Liver (tissue), 9 donors: ENCODE results near the gene ANO10. TPM values are rescaled to one million over a fixed set of nuclear protein-coding genes. Genes with fewer than 3 reads are reported as not detected.

ENCODE experiments used
- DNase-seq: peaks from one replicate; pipeline ENCODE4 v3.0.0-alpha.2; 2017; ENCODE audit warnings: low spot score
- H3K27ac ChIP-seq, 2 donors: one replicate each; pipeline ENCODE4 v1.7.0; 2013; ENCODE audit warnings: inconsistent platforms in 2 of 2, low read length in 2 of 2, control low read depth in 1 of 2, low read depth in 1 of 2, mild to moderate bottlenecking in 1 of 2
- H3K27me3 ChIP-seq, 4 donors: one replicate each; pipeline versions ENCODE4 v1.6.1 to v1.7.0; 2013; ENCODE audit warnings: low read length in 3 of 4, inconsistent platforms in 1 of 4, mild to moderate bottlenecking in 1 of 4, moderate library complexity in 1 of 4; ENCODE audit not compliant: control insufficient read depth in 4 of 4, insufficient read depth in 4 of 4
- H3K36me3 ChIP-seq, 4 donors: one replicate each; pipeline versions ENCODE4 v1.6.1 to v1.7.0; 2013; ENCODE audit warnings: low read length in 3 of 4, mild to moderate bottlenecking in 3 of 4, low read depth in 1 of 4, moderate library complexity in 1 of 4; ENCODE audit not compliant: control insufficient read depth in 4 of 4, insufficient read depth in 3 of 4
- H3K4me1 ChIP-seq, 4 donors: one replicate each; pipeline versions ENCODE4 v1.6.1 to v1.7.0; 2013; ENCODE audit warnings: low read length in 3 of 4, mild to moderate bottlenecking in 3 of 4, moderate library complexity in 1 of 4; ENCODE audit not compliant: control insufficient read depth in 4 of 4, insufficient read depth in 4 of 4
- H3K4me3 ChIP-seq, 3 donors: one replicate each; pipeline versions ENCODE4 v1.6.1 to v1.7.0; 2013; ENCODE audit warnings: low read length in 3 of 3, control low read depth in 1 of 3, low read depth in 1 of 3, mild to moderate bottlenecking in 1 of 3
- H3K9ac ChIP-seq, 2 donors: one replicate each; pipeline ENCODE4 v1.7.0; 2013; ENCODE audit warnings: low read length in 2 of 2, mild to moderate bottlenecking in 2 of 2, moderate library complexity in 2 of 2, control low read depth in 1 of 2, low read depth in 1 of 2
- H3K9me3 ChIP-seq, 4 donors: one replicate each; pipeline versions ENCODE4 v1.6.1 to v1.7.0; 2013; ENCODE audit warnings: low read length in 3 of 4; ENCODE audit not compliant: control insufficient read depth in 4 of 4
- ATF3 ChIP-seq: IDR thresholded peaks from 2 replicates; pipeline ENCODE4 v1.6.1; 2016; ENCODE audit warnings: antibody characterized with exemption
- CTCF ChIP-seq: fragments of 150-350 bp; IDR thresholded peaks from 2 replicates; pipeline ENCODE4 v1.5.1; 2017; ENCODE audit warnings: improper control_type of control experiment, low read depth, low read length; ENCODE audit not compliant: missing input control
- EGR1 ChIP-seq, 2 donors: IDR thresholded peaks; 2 replicates each; pipeline ENCODE4 v1.6.1; 2016 to 2018; ENCODE audit warnings: antibody characterized with exemption in 2 of 2, low read depth in 2 of 2
- FOXA1 ChIP-seq: IDR thresholded peaks from 2 replicates; pipeline ENCODE4 v1.6.1; 2016; ENCODE audit warnings: antibody characterized with exemption
- FOXA2 ChIP-seq: IDR thresholded peaks from 2 replicates; pipeline ENCODE4 v1.6.1; 2016; ENCODE audit warnings: antibody characterized with exemption
- GABPA ChIP-seq, 2 donors: IDR thresholded peaks in 1 of 2; conservative IDR thresholded peaks in 1 of 2; 2 replicates each; pipeline ENCODE4 v1.6.1; 2016; ENCODE audit warnings: antibody characterized with exemption in 2 of 2, mild to moderate bottlenecking in 1 of 2, moderate library complexity in 1 of 2
- HNF4A ChIP-seq, 2 donors: conservative IDR thresholded peaks; 2 replicates each; pipeline ENCODE4 v1.6.1; 2016; ENCODE audit warnings: antibody characterized with exemption in 2 of 2, mild to moderate bottlenecking in 2 of 2
- HNF4G ChIP-seq: IDR thresholded peaks from 2 replicates; pipeline ENCODE4 v1.6.1; 2016; ENCODE audit warnings: antibody characterized with exemption
- JUND ChIP-seq, 2 donors: IDR thresholded peaks; 2 replicates each; pipeline ENCODE4 v1.6.1; 2016; ENCODE audit warnings: antibody characterized with exemption in 2 of 2
- MAX ChIP-seq: IDR thresholded peaks from 2 replicates; pipeline ENCODE4 v1.6.1; 2016; ENCODE audit warnings: antibody characterized with exemption
- NR2F2 ChIP-seq: IDR thresholded peaks from 2 replicates; pipeline ENCODE4 v1.6.1; 2016; ENCODE audit warnings: antibody characterized with exemption
- RAD21 ChIP-seq, 2 donors: IDR thresholded peaks; 2 replicates each; pipeline ENCODE4 v1.6.1; 2016; ENCODE audit warnings: antibody characterized with exemption in 2 of 2, mild to moderate bottlenecking in 2 of 2
- REST ChIP-seq: IDR thresholded peaks from 2 replicates; pipeline ENCODE4 v1.6.1; 2016; ENCODE audit warnings: antibody characterized with exemption, mild to moderate bottlenecking
- RXRA ChIP-seq, 2 donors: IDR thresholded peaks; 2 replicates each; pipeline ENCODE4 v1.6.1; 2017 to 2018; ENCODE audit warnings: antibody characterized with exemption in 2 of 2, mild to moderate bottlenecking in 1 of 2
- SP1 ChIP-seq: IDR thresholded peaks from 2 replicates; pipeline ENCODE4 v1.6.1; 2018; ENCODE audit warnings: antibody characterized with exemption, mild to moderate bottlenecking
- TAF1 ChIP-seq: conservative IDR thresholded peaks from 2 replicates; pipeline ENCODE4 v1.6.1; 2016; ENCODE audit warnings: antibody characterized with exemption, mild to moderate bottlenecking
- YY1 ChIP-seq: IDR thresholded peaks from 2 replicates; pipeline ENCODE4 v1.6.1; 2016; ENCODE audit warnings: antibody characterized with exemption, mild to moderate bottlenecking
- ZBTB33 ChIP-seq: IDR thresholded peaks from 2 replicates; pipeline ENCODE4 v1.6.1; 2016; ENCODE audit warnings: antibody characterized with exemption
- WGBS: extraction: QIAGEN DNeasy Blood & Tissue Kit; methylation state at CpG from one replicate; pipeline ENCODE4 v1.1.7; 2013; 5-methylcytosine and 5-hydroxymethylcytosine counted together
- polyA plus RNA-seq, 2 donors: library from polyadenylated mRNA; stranded (reverse) in 1 of 2; unstranded in 1 of 2; fragments of 200-250 nt in 1 of 2; fragments of >200 nt in 1 of 2; fragmentation: Nextera tagmentation in 1 of 2; extraction: Ambion mirVana in 1 of 2; gene quantifications; one replicate each; pipeline versions ENCODE4 v1.2.1 to v1.2.3, GENCODE V29; 2013 to 2015
- total RNA-seq, 2 donors: library from RNA; depleted of rRNA; stranded (reverse); fragments of >200 nt; gene quantifications; one replicate each; pipeline ENCODE4 v1.2.3, GENCODE V29; 2014
- donor health status: healthy.
- donor health status: healthy.
- donor health status: healthy.
- donor health status: healthy.
- donor health status: healthy.

Gene ANO10
- total and polyA plus RNA-seq, 4 donors = 5.6 to 8.7 (median 6.8) TPM

GRCh38 chr3:43455233-43455632 lies 166.6 kb downstream of the ANO10 start:
- Histone ChIP-seq H3K4me1 (peaks cover 0 to 3% (median 0%) of the 10 kb centered on the region in 4 donors), H3K4me3 (no peak overlapping the region), H3K9ac (no peak overlapping the region), H3K27ac (no peak overlapping the region), H3K27me3 (no peaks in the 10 kb centered on the region), H3K9me3 (no peaks in the 10 kb centered on the region), H3K36me3 (no peaks in the 10 kb centered on the region)
- 91% methylated on average over 1 of the region's 1 CpG for WGBS
- DNase-seq = no peak
- TF ChIP-seq HNF4A (conservative IDR thresholded peaks at IDR 0.05) (no peak), SP1 (no peak), FOXA2 (no peak), JUND (IDR thresholded peaks at IDR 0.05) (no peak), ZBTB33 (no peak), YY1 (no peak), GABPA (IDR thresholded peaks at IDR 0.05 in 1 of 2, conservative IDR thresholded peaks at IDR 0.05 in 1 of 2) (no peak), ATF3 (no peak), RAD21 (IDR thresholded peaks at IDR 0.05) (no peak), EGR1 (IDR thresholded peaks at IDR 0.05; ENCODE audit: low read depth in 2 of 2) (no peak), TAF1 (no peak), CTCF (no peak), RXRA (IDR thresholded peaks at IDR 0.05) (no peak), REST (no peak), MAX (no peak), NR2F2 (no peak), FOXA1 (no peak), HNF4G (no peak)
